ENCODE results near the gene C22orf15. TPM values are rescaled to one million over a fixed set of nuclear protein-coding genes. Genes with fewer than 3 reads are reported as not detected.

The C22orf15 gene
- total and polyA plus RNA-seq, 9 of the 15 experiments (the other 6 are each of a cell fraction or from before 2014, with no cell fraction given), result 0.07 TPM; not detected in 8

DNA sequence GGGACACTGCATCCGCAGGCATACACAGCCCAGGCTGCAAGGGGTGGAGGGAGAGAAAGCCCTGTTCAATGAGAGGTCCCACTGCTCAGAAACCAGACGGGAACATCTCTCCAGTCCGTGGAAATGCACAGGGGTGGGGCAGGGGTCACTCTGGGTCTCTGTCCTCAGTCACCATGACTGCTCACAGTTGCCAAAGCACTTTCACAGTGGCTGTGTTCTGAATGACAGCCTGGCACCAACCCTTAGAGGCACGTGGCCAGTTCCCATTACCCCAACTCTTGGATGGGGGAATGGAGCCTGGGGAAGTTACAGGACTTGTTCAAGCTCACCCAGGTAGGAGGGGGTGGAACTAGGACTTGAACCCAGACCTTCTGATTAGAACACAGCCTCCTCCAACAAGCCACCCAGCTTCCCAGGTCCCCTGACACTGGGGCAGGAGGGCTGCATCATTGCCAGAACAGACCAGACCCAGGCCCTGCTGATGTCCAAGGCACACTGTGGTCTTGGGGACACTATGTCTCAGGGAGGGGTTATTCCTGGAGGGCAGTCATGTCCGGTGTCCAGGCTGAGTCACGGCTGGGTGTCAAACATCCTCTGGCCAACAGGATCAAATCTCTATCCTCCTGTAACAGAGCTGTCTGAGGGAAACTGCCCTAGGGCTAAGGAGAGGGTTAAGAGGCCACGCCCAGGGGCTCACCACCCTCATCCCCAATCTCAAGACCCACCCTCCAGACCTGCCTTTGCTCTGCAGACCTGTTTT is 20.1 kb upstream of the C22orf15 start:
- DNase-seq (ENCODE audit: extremely low read depth in 1 of 4, low spot score in 3 of 4) (peak in 1 of 4 experiments; percentile 19), ATAC-seq (peak; percentile 57), FAIRE-seq (no peak)
- Histone ChIP-seq H4K20me1 (replicated peaks; ENCODE audit: control insufficient read depth, insufficient read depth, low read length) (no peaks in the 10 kb centered on the region), H3K4me3 (no peak overlapping the region), H2AFZ (ENCODE audit: low read depth, low read length) (no peak overlapping the region), H3K27ac (ENCODE audit: extremely low read depth, low read depth, low read length) (no peak overlapping the region), H3K36me3 (ENCODE audit: control insufficient read depth, insufficient read depth, low read length) (peaks cover 26% of the 10 kb centered on the region; the same call in 2 of the 3 replicates), H3K9me1 (ENCODE audit: control insufficient read depth, insufficient read depth, low read length) (no peaks in the 10 kb centered on the region), H3K27me3 (ENCODE audit: control insufficient read depth in 2 of 2, insufficient read depth in 2 of 2, low read length in 2 of 2) (no peaks in the 10 kb centered on the region), H3K9me3 (replicated peaks; ENCODE audit: control insufficient read depth, insufficient read depth, low read depth, low read length) (no peaks in the 10 kb centered on the region), H3K4me2 (ENCODE audit: insufficient read depth, low read length) (no peak overlapping the region), H3K79me2 (ENCODE audit: control insufficient read depth, insufficient read depth, low read length) (no peaks in the 10 kb centered on the region), H3K4me1 (replicated peaks in 1 of 2; ENCODE audit: control insufficient read depth in 2 of 2, insufficient read depth in 2 of 2, low read length in 2 of 2) (peaks cover 0 to 3% of the 10 kb centered on the region in 2 experiments; a peak in 1 of 5 replicates), H3K9ac (ENCODE audit: insufficient read depth in 1 of 2, low read depth in 2 of 2, low read length in 2 of 2) (no peak overlapping the region; a peak in 1 of 4 replicates)
- WGBS (ENCODE audit: insufficient coverage, low coverage, missing lambda C conversion rate), result 66% methylated on average over 3 of the region's 7 CpGs
- no TSS peak for BruUV-seq (replicated peaks)
- CTCF ChIA-PET (ENCODE audit: low intra/inter-chr PET ratio), result interaction anchor here (0.6 kb wide), 1 partner anchor 1163 kb away, joined by 3 read pairs; no protein-coding TSS in a partner anchor
- POLR2A ChIA-PET, result interaction anchor here (0.6 to 1.2 kb wide), 4 partner anchors 8 to 43 kb away, joined by 3 to 4 read pairs (median 4); partner anchors contain the start of gene ZNF70
- TF ChIP-seq JUND (IDR thresholded peaks at IDR 0.05; ENCODE audit: borderline replicate concordance, low read depth, low read length) (0 out of 2 replicates have a peak, but pooled peaks have one; percentile 3), JUND (tag; IDR thresholded peaks at IDR 0.05; ENCODE audit: borderline replicate concordance, low read depth, low read length) (no peak)
- TF ChIP-seq, protein P1, sequence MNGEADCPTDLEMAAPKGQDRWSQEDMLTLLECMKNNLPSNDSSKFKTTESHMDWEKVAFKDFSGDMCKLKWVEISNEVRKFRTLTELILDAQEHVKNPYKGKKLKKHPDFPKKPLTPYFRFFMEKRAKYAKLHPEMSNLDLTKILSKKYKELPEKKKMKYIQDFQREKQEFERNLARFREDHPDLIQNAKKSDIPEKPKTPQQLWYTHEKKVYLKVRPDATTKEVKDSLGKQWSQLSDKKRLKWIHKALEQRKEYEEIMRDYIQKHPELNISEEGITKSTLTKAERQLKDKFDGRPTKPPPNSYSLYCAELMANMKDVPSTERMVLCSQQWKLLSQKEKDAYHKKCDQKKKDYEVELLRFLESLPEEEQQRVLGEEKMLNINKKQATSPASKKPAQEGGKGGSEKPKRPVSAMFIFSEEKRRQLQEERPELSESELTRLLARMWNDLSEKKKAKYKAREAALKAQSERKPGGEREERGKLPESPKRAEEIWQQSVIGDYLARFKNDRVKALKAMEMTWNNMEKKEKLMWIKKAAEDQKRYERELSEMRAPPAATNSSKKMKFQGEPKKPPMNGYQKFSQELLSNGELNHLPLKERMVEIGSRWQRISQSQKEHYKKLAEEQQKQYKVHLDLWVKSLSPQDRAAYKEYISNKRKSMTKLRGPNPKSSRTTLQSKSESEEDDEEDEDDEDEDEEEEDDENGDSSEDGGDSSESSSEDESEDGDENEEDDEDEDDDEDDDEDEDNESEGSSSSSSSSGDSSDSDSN (IDR thresholded peaks at IDR 0.05; ENCODE audit: borderline replicate concordance in 1 of 2, low read depth in 2 of 2, low read length in 2 of 2), result no peak
- intact Hi-C loops (cut with micrococcal nuclease) (no loop called here), in situ Hi-C loops (cut with MboI) (no loop called here)
